GM21576 (cell line): ENCODE results near the gene DDHD1.

Experiments used
- ATAC-seq: cut with Tn5 transposase; IDR thresholded peaks from one replicate; pipeline ENCODE4 v1.9.1; 2021; ENCODE audit warnings: mild to moderate bottlenecking, moderate library complexity; ENCODE audit not compliant: unreplicated experiment

DDHD1 gene

DNA sequence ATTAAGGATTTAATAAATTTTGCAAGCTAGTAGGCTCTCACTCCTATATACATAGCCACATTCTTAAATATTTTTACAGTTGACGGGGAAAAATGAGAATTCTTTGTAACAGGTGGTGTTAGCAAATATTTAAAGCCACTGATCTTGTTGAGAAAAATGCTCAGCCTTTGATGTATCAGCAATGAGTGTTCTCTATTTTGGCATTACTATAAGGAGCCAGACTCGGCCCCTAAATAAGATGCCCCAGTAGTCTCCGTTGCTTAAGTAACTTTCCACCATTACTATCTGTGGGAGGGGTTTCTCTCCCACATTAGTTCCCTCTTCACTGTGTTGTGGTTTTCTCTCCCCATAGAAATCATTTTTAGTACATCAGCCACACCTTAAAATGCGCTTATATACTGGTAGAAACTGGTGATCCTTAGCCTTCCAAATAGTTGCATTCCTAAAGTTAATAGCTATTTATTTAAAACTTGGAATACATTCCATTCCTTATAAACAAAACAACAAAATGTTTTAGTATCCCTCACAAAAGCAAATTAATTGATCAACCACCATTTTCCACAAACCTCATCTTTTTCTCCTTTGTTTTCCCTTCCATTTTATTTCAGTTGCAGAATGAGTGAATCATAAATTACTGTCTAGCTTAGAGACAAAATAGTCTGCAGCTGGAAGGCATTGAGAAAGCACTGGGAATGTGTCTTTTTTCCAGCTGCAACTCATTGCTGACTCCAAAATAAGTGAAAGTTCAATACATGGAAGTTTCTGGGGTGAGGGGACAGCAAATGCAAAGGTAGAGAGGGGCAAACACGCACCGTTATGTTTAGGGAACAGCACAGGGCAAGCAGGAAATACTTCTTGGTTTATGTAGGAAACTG is 117.5 kb downstream of the DDHD1 start:
- ATAC-seq: no peak

DNA sequence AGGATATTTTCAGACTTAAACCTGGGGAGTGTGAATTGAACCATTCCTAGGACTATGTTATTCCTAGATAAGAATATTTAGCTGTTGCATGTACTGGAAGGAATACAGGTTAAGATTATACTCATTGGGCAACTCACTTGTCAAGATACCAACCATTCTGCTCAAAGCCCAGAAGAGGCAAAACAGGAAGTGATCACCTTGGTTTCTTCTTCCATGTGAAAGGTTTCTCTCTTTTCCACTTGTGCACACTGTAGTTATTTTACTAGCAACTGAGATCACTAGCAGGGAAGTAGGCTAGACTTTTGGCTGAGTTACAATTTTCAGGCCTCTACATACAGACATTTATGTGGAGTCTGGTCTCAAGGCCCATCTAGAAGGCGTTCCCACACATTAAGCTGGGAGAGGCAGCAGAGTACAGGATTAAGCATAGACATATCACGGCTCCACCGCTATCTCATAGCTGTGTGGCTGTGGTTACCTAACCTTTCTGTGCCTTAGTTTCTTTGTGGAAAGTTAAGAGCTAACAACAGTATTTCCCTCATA is 118.4 kb downstream of the DDHD1 start:
- no peak for ATAC-seq

DNA sequence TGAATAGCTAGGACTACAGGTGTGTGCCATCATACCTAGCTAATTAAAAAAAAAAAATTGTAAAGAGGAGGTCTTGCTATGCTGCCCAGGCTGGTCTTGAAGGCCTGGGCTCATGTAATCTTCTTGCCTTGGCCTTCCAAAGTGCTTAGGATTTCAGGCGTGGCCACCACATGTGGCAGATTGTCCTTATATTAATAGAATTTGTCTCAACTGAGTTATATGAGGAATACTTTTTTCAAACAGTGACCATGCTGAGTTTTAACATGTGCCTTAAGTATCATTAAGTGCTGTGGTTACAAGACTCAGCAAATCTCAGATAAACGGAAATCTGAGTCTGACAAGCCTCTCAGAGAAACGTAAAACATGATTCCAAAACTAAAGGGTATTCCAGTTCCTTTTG is 119.1 kb downstream of the DDHD1 start:
- ATAC-seq: no peak

DNA sequence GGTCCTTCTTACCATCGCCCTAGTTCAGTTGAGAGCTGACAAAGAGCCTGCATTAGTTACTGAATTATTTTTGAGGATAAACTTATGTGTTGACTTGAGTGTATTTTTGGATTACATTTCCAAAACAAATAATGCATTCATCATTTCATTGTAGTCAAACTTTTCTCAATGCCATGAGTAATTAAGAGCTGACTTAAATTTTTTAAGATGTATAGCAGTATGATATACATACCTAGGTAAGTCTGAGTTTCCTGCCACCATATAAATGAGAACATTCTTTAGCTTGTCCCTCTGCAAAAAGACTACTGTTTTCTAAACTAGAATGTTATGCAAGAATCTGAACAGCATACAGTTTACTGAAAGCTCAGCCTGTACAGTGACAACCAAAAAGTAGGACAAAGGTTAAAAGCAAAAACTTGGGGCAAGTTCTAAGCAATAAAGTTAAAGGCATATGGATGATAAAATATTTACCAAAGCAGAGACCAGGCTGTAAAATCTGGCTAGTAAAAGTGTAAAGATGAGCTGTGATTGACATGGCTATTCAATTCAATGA is 120.2 kb downstream of the DDHD1 start:
- no peak for ATAC-seq

DNA sequence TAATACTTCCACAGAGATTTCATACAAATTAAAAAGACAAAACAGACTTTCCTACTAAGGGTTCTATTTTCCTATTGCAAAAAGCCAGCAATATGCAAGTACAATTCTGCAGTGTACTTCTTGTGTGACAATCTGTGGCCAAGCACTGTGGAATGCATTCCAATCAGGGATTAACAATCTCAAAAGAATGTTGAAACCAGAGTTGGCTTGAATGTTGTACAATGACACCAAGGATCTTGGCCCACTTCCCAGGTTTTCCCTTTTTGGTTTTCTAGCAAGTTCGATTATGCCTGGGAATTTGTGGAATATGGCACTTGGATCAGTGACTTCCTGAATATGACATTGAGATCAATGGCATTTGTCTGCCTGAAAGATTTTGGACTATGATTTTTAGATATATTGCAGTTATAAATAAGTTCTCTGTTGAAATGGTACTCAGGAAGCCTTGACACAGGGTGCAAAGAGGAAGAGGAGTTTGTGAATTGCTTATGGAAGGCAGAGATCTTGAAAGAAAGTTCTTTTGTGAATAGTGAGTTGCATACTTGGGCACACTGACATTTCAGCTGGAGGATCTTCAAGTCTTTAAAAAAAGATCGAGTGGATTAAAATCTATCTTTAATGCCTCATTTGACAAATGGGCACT is 120.8 kb downstream of the DDHD1 start:
- ATAC-seq: no peak

DNA sequence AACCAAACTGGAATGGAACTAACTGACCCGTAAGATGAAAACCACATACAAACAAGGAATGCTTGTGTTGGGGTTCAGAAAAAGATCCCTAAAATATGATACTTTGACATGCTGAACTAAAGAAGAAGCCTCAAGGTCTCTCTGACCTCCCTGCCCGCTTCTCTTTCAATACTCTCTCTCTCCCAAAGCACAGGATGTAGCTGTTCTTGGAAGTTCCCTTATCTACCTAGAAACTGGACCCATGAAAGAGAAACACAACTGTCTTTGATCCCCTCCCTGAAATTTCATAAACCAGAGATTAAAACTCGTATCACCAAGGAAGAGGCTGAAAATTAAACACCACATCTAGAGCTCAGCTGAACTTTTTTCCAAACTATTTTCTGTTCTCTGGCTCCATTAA is 125.6 kb downstream of the DDHD1 start:
- no peak for ATAC-seq

DNA sequence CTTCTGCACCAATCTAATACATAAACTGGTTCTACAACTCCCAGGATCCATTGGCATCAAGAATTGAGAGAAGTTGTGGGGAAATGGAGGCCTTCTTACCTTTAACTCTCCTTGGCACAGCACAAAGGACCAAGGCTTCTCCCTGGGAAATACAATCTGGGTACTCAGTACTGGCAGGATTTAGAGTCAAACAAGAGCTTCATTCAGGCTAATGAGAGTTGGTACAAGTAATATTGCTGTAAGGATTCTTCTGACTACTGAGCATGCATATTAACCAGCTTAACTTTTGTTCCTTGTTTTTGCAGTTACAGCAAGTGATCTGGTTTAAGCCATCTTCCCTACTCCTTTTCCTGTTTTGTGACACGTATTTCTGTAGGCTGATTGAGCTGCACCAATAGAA is 126.1 kb downstream of the DDHD1 start:
- no peak for ATAC-seq

DNA sequence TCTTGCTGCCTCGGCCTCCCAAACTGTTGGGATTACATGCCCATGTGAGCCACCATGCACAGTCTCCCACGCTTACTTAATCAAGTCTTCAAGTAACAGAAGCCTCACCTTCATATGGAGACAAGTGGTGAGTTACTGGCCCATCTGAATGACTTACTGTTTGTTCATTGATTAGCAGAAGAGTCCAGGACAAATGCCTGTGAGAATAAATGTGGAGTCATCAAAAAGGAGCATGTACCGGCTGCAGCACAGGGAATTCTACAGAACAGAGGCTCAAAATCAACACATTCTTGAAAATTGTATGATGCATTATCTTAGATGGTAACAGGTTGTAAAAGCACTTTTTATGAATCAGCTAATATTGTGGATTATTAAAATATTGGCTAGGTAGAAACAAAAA is 129.8 kb downstream of the DDHD1 start:
- ATAC-seq: no peak

DNA sequence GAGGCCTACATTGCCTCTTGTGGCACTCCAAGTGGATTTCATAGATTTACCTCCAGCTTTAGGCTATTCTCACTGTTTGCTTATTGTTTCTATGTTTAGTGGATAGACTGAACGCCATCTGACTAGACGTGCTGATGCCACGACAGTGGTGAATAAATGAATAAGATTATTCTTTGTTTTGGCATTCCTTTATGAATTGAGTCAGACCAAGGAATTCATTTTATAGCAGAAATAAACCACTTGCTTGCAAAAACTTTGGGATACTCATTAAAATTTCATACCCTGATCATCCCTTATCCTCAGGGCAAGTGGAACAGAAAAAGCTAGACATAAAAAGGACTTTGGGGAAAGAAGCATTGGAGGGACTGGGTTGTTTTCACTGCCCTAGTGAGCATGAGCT is 130.5 kb downstream of the DDHD1 start:
- no peak for ATAC-seq

DNA sequence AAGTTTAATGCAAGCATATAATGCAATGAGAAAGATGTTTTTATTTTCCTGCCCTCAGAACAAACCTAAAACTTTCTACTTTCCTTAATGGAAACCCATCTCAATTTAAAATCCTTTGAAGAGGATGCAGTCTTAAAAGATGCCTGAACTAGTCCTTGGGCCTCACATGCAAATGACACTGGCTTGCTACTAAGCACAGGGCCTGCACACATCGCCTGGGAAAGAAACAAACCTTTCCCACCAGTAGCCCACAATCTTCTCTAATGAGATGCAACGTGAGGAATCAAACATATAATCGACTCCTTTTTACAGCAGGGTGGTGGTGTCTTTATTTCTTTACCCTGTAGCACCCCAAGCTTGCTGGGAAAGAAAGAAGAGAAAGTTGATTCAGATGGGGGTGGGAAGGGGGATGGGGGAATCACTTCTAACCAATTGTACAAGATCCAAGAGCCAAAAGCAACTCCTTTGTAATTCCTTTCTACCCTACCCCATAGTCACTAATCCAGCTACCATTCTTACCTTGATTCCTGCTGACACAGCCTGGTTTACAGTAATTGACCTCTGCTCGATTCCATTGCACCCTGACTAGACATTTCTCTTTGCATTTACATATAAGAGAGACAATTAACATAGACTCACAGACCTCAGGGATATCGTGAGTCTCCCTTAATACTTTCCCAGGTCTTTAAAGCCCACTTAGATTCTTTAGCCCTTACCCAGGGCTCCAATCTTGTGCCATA is 132.8 kb downstream of the DDHD1 start:
- ATAC-seq: no peak

DNA sequence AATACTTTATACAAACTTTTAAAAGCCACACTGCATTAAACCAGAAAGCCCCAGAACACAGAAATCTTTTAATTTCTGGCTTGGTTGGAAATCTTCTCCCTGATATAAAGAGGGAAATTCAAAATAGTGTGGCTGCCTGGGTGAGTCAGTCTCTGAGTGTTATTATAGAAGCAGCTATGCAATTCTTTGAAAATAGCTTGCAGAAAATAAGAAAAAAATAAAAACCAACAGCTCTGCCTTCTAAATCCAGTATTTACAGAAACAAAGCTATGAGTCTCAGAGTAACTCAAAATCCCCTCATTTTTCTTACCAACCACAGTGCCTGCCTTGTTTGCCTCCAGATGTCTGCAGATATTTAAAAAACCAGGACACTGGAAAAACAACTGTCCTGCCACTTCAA is 133.7 kb downstream of the DDHD1 start:
- no peak for ATAC-seq

DNA sequence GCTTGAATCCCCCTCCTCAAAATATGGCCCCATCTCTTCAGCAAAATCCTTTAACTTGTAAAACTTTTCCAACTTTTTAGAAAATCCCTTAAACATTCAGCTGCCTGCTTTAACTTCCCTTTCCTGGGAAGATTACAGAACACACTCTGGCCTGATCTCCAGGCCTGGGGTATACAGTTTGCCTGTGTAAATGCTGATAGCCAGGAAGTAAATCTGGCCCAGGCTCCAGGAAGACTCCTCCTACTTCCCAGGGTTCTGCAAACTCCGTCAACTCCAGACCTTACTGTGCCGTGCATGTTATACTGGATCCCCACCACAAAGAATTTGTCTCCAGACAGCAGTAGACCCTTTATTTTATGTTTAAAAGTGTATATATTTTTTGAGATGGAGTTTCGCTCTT is 135.3 kb downstream of the DDHD1 start:
- no peak for ATAC-seq

DNA sequence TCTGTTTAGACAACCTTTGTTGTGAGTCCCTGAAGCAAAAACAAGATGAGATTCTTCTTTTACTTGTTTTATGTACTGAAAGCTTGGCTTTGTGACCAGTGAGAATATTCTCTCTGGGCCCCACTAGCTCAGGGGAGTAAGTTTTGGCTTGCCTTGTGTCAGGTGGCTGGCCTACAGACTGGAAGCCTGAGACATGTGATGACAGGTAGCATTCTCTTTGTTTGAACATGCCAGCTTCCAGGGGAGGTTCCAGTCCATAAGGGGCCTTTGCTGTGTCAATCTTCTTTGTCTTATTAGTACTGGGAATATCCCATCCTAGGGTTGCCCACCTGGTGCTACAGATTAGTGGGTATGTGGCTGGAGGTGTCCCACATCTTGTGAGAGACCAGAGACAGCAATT is 136.2 kb downstream of the DDHD1 start:
- no peak for ATAC-seq

DNA sequence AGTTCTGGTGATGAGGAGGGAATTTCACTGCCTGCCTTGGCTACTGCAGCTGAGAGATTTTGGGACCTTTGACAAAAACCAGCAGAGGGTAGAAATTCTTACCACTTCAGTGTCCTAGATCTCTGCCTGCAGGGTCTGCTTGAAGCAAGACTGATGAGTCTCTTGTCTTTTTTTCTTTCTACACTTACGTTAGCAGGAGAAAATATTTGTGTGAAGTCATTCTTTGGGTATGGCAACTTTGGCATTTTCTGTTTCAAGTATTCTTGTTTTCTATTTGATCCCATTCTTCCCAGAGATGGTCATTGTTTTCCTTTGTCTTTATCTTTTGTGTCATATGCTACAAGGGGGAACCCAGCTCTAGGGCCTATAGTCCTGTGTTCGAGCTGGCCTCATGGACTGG is 136.6 kb downstream of the DDHD1 start:
- ATAC-seq: no peak

DNA sequence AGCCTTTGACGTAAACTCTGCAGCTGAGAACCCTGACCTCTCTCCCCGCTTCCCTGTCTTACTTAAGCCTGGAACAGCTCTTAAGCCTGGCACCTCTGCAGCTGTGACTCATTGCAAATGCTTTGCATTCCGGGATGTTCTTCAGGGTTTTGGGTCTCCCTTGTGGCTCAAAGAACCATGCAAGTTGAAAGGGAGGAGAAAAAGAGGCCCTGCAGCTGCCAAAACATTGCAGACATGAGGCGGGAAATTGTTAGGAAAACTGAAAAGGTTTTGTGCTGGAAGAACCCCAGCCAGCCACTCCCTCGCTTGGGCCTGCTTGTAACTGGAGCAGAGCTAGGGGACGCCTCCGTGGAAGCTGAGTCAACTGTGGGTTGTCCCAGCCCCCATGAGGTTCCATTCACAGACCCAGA is 142.1 kb downstream of the DDHD1 start:
- ATAC-seq: no peak

DNA sequence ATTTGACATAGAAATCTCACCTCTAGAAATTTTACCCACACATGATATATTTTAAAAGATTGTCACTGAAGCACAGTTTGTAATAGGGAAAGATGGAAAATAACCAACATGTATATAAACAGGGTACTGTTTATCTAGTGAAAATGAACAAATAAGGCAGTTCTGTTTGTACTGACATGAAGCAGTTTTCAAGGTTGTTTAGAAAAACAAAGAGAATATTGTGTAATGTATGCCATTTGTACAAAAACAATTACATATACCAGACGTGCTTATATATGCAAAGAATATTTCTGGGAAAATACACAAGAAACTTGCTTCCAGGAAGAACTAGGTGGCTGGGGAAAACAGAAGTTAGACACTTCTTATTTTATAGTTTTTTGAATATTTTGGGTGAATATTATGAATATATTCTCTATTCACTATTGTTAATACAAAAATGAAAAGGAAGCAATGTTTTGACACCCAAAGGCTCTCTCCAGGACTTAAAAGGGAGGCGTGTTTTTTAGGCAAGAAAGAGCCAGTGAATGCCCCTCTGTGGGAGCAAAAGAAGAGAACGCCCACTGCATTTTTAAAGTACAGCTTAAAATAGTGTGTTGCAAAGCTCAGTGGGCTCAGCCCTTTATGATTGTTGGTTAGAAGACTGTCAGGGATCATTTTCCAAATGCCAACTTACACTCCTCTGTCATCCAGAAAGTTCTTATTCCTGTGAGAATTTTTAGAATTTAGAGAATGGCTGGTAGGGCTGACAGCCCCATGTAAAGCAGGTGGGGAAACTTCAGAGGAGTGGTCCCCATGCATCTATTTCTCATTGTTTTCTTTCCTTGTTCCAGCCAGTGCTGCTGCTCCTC is 142.7 kb downstream of the DDHD1 start:
- ATAC-seq: no peak

DNA sequence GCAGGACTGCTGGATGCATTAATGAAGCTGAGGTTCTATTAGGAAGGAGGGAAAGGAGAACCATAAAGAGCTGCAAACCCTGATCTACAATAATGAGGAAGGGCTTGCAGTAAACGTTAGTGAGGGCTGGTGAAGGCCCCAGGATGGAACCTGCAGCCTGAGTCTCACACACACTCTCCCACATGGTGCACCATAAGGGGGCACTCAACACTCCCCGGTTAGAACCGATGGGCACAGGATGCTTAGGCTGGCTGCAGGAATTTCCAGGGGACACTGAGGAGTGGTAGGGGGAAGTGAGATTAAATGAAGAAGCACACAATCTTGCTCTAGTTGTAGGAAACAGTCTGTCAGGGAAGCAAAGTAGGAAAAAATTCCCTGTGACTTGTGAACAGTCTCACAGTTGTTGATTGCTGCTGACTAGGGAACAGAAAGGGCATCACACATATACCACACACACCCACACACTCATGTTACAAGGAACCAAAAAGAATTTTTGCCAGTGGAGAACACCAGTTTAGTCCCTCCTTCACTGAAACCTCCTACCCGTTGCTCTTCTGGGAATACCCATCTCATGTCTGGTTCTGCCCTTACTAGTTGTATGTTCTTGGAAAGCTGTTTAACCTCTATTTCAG is 146.1 kb downstream of the DDHD1 start:
- ATAC-seq: no peak

DNA sequence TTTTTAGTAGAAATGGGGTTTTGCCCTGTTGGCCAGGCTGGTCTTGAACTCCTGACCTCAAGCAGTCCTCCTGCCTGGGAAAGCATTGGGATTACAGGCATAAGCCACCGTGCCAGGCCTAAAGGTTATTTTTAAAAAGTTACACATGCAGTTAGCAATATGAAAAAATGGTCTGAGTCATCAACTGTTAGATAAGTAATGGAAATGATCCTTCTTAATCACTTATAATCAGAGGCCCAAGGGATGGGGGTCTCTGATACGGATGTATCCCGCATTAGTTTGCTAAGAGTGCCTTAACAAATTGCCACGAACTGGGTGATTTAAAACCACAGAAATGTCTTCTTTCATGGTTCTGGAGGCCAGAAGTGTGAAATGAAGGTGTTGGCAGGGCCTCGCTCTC is 148.1 kb downstream of the DDHD1 start:
- ATAC-seq: no peak

DNA sequence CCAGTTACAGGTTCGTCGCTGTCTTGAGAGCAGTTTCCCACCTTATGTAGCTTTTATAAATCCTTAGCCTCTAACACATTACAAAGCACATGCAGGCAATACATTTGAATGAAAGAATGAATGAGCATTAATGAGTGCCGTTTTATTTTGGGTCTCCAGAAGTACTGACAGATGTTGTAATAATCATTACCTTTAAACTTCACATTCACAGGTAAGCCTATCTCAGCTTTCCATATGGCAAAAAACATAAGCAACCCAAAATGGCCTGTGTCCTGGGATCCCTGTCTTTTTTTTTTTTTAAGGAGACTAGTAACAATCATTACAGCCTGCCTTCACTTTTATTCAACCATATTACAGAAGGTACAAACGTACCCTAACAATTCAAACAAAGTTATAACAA is 149.3 kb downstream of the DDHD1 start:
- no peak for ATAC-seq

DNA sequence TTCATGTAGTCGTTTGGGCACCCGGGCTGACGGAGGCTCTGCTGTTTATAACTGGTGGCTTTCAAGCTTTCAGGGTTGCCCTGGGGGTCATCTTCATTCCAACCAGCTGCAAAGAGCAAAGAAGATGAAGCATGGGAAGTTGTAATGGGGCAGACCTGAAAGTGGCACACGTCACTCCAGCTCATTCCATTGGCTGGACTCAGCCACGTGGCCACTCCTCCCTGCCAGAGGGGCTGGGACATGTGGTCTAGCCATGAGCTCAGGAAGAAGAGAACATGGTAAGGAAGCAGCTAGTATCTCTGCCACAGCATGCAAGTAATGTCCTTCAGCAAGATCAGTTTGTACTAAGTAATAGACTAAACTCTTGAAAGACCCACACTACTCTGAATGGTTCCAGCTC is 150.5 kb downstream of the DDHD1 start:
- ATAC-seq: no peak
